Right renal pelvis (tissue), 4 donors: Measurements from ENCODE around the gene ACOT7. TPM values are rescaled to one million over a fixed set of nuclear protein-coding genes. Genes with fewer than 3 reads are reported as not detected.
"Not testable (repeated sequence)": the region's sequence is repeated elsewhere in the genome, so short reads cannot be mapped to it uniquely, and the experiment has no call there.

Experiments used
- DNase-seq, 4 donors: peaks; one replicate each; pipeline ENCODE4 v3.0.0-alpha.2; 2013; ENCODE audit warnings: low read depth in 4 of 4, low spot score in 3 of 4, missing footprints in 1 of 4
- polyA plus RNA-seq, 4 donors: library from polyadenylated mRNA; unstranded; fragments of 120-200 nt; gene quantifications; one replicate each; pipeline ENCODE4 v1.2.1, GENCODE V29; 2013; ENCODE audit not compliant: insufficient read length in 4 of 4

ACOT7 gene
- polyA plus RNA-seq, 4 donors: 28.7 to 35.0 (median 31.5) TPM

DNA sequence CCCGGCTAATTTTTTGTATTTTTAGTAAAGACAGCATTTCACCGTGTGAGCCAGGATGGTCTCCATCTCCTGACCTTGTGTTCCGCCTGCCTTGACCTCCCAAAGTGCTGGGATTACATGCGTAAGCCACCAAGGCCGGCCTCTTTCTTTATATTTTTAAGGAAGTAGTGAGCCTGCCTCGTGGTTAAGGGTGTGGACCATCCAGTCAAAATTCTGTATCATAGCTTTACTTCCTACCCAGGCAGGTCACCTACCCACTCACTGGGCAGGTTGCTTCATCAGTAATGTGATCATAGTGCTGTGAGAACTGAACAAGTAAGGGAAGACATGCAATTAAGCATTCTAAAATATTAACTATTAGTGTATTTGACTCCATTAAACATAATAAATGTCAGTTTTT is 8.1 kb upstream of the ACOT7 start:
- no peak for DNase-seq

DNA sequence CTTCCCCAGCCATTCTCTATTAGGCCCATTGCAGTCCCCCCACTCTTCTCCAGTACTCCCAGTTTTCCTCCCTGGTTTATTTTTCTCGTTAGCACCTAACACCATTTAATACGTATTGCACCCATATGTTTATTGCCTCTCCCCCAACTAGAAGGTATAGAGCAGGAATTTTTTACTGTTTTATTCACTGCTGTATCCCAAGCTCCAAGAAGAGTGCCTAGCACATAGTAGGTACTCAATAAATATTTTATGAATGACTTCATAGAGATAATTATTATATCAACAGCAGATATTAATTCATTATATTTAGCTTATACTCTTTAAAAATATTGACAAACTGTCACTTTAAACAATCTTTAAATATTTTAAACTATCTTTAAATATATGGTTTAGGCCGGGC is 5.7 kb upstream of the ACOT7 start:
- DNase-seq: no peak

DNA sequence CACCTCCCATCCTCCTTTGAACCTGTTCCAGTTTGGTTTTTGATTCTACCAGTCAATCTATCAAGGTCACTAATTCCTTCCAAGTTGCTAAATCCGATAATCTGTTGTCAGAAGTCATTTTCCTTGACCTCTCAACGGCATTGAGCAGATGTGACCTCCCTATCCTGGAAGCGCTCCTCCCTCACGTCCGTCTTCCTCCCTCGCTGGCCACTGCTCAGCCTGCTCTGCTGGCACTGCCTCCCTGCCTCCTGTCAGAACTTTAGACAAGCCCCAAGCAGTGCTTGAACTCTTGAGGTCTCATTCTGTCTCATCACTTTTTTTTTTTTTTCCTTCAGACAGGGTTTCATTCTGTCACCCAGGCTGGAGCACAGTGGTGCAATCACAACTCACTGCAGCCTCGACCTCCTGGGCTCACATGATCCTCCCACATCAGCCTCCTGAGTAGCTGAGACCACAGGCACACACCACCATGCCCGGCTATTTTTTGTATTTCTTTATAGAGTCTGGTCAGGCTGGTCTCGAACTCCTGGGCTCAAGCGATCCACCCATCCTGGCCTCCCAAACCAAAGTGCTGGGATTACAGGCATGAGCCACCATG is 4.4 kb upstream of the ACOT7 start:
- DNase-seq: no peak

DNA sequence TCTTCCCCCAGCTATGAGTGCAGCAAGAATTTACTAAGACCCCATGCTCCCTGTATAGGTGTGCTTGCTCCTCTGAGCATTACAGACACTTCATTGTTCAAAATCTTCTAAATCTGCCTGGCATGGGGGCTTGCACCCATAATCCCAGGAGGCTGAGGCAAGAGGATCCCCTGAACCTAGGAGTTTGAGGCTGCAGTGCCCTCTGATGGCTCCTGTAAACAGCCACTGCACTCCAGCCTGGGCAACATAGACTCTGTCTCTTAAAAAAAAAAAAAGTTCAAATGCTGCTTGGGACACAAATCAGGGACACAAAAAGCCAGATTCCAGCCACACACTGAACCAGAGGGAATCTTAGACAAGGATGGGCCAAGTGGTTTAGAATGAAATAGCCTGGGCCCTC is 3.4 kb upstream of the ACOT7 start:
- DNase-seq: no peak

DNA sequence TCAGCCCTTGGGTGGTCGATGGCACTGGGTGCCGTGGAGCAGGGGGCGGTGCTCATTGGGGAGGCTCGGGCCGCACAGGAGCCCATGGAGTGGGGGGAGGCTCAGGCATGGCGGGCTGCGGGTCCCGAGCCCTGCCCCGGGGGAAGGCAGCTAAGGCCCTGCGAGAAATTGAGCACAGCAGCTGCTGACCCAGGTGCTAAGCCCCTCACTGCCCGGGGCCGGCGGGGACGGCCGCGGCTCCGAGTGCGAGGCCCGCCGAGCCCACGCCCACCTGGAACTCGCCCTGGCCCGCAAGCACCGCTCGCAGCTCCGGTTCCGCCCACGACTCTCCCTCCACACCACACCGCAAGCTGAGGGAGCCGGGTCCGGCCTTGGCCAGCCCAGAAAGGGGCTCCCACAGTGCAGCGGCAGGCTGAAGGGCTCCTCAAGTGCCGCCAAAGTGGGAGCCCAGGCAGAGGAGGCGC is 2.2 kb upstream of the ACOT7 start:
- DNase-seq: not testable (repeated sequence)

DNA sequence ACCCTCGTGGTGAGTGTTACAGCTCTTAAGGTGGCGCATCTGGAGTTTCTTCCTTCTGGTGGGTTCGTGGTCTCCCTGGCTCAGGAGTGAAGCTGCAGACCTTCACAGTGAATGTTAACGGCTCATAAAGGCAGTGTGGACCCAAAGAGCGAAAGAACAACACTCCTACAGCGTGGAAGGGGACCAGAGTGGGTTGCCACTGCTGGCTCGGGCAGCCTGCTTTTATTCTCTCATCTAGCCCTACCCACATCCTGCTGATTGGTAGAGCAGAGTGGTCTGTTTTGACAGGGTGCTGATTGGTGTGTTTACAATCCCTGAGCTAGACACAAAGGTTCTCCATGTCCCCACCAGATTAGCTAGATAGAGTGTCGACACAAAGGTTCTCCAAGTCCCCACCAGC is 1.6 kb upstream of the ACOT7 start:
- DNase-seq: not testable (repeated sequence)

DNA sequence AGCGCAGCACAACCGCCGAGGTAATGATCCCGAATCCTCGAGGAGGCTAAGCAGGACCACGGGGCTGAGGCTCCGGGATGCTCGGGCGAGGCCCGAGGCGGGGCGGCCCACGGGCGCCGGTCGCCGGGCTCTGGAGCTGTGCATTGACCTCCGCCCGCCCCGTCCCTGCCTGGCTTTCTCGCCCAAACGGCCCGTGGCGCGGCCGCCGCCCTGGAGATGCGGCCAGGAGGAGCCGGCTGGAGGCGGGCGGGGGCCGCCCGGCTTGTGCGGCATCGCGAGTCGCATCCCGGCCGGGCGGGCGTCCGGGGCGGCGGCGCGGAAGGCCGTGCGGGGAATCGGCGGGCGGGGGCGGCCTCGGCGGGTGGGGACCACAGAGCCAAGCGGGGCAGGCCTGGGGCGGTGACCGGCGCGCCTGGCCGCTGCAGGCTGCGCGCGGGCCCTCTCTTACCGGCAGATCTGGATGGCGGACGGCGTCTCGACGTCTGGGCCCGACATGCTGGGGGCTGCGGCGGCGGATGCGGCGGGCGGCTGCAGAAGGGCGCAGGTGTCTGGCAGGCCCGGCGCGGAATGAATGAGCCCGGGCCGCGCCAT is 663 bp downstream of the ACOT7 start:
- no peak for DNase-seq

DNA sequence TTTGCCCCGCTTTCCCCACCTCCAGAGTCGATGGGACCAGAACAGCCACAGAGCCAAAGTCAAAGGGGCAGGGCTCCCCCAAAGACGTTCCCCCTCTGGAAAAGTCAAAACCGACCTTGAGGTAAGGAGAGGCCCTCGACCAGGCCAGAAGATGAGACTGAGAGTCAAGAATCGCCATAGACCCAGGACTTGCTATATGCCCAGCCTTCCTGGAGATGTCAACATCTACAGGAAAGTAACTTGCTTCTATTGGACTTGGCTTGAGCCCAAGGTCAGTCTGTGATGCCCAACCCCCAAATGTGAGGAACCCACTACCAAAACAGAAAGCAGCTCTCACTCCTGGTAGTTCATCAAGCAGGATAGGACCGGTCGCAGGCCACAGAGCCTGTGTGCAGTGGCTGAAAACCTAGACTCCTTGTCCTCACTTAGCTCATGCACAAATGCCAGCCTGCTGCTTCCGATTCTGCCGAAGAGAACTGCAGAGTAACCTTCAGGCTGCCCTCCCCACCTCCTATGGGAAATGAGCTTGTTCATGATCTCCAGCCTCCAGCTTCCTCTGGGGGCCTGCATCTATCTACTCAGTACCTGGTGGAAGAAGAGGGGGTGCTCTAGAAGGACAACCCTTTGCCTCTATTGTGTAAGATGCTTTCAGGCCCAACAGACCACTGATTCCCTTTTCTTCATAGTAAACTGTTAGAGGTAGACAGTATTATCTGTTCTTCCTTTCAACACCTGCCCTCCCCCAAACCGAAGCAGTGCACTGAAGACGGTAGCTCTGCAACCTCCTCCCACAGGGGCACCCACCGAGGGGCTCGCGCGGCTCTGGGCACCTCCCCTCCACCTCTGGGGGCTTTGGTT is 1.4 kb downstream of the ACOT7 start:
- DNase-seq: no peak

DNA sequence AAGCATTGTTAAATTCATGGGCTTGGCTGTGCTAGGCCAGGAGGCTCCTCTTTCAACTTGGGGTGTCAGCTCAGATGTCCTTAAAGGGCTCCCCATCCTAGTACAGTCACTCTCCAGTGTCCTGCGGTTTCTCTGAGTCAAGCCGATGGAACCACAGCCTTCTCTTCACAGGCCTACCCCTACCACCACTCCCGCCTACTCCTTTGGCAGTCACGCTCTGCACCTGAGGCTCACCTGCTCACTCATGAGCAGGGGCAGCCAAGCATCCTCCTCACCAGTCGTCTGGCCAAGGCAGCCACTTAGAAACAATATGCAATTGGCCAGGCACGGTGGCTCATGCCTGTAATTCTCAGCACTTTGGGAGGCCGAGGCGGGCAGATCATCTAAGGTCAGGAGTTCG is 3.6 kb downstream of the ACOT7 start:
- DNase-seq: no peak

DNA sequence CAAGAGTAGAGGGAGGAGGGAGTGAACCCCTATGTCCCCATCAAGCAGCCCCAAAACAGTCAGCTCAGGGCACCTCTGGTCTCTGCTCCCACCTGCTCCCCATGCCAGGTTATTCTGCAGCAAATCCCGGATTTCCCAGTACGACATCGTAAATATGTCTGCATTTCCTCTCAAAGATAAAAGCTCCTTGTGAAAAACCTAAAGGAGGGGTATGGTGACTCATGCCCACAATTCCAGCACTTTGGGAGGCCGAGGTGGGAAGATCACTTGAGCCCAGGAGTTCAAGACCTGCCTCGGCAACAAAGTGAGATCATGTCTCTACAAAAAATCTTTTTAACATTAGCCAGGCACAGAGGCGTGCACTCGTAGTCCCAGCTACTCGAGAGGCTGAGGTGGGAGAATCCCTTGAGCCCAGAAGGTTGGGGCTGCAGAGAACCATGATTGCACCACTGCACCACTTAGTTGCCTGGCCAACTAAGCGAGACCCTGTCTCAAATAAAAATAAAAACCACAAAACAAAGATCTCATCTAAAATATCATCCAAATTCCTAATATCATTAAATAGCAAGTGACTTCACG is 7.1 kb downstream of the ACOT7 start:
- DNase-seq: no peak

DNA sequence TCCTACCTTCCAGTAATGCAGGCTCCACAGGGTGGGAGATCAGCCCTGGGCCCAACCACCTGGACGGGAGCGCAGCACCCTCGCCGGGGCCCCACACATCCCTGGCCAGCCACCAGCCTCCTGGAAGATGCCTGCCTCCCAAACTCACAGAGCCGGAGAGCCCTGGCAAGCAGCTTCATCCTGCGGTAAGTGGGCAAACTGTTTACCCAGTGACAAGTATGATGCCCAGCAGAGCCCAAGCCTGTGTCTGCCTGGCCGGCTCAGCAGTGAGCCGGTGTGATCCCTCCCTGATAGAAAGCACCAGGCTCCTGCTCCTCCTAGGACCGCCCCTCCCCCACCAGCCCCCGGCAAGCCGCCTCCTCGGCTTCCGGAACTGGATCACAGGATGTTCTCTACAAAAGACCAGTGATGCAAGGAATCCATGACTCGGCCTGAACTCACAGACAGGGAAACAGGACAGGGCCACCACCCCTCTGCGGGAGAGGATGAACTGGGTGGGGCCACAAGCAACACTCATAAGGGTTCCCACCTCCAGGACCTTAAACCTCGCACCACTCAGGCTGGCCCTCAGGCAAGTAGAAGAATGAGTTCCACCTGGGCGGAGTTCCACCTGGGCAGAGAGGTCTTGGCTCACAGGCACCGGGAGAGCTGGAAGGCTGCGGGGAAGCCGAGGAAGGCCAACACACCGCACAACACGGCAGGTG is 7.9 kb downstream of the ACOT7 start:
- DNase-seq: no peak

DNA sequence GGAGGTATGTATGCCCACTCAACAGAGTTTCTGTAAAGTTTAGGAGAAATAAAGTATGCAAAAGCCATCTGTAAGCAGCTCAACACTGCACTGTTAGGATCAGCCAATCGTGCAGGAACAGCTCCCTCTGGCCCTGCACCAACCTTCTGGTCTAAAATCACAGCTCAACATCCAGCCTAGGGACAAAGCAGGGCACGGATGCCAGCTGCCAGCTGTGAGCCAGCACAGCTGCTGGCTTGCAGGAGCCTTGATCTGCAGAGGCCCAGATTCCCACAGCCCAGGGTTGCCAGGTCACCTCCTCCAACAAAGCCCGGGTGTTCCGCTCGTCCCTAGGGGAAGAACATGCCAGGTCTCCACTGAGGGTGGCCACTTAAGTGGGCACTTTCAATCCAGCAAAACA is 8.6 kb downstream of the ACOT7 start:
- no peak for DNase-seq

DNA sequence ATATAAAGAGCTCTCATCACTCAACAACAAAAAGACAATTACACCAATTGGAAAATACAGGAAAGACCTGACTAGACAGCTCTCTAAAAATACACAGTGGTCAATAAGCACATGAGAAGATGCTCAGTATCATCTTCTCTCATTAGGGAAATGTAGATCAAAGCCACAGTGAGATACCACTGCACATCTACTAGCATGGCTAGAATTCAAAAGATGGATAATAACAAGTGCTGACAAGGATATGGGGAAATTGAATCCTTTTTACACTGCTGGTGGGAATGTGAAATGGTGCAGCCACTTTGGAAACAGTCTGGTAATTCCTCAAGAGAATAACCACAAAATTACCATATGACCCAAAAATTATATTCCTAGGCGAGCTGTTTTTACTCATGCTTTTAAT is 9.4 kb downstream of the ACOT7 start:
- DNase-seq: no peak

DNA sequence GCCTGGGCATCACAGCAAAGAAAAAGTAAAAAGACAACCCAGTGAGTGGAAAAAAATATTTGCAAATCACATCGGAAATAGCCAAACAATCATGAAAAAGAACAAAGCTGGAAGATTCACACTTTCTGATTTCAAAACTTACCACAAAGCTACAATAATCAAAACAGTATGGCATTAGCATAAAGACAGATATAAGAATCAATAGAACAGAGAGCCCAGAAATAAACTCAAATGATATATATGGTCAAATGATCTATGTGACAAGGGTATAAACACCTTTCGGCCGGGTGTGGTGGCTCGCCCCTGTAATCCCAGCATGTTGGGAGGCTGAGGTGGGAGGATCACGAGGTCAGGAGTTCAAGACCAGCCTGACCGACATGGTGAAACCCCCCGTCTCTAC is 13.5 kb downstream of the ACOT7 start:
- no peak for DNase-seq

DNA sequence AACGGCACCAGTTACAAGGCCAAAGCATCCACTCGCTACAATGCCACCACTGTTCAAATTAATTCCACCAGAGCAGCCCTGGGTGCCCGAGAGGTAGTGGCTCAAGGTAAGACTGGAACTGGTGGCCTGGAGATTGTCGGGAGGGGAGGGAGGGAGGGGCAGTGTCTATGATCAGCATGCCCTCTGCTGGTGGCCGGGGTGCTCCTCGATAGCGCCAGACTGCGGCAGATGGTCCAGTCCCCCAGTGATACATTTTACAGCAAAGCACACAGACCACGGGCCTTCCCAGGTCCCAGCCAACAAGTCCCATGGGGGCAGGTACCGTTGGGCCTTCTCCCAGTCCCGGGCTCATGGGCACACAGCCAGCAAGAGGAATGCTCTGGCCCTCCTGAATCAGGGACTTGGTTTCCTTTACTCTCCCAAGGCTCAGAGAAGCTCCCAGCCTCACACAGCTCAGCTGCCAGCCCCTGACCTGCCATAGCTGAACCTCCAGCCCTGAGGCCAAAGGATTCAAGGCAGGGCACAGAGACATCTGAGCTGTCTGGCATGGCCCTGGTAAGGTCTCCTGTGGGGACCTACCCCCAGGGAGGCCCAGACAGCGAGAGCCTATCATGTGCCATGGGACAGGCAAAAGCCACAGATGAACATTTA is 15.3 kb downstream of the ACOT7 start:
- DNase-seq: no peak

DNA sequence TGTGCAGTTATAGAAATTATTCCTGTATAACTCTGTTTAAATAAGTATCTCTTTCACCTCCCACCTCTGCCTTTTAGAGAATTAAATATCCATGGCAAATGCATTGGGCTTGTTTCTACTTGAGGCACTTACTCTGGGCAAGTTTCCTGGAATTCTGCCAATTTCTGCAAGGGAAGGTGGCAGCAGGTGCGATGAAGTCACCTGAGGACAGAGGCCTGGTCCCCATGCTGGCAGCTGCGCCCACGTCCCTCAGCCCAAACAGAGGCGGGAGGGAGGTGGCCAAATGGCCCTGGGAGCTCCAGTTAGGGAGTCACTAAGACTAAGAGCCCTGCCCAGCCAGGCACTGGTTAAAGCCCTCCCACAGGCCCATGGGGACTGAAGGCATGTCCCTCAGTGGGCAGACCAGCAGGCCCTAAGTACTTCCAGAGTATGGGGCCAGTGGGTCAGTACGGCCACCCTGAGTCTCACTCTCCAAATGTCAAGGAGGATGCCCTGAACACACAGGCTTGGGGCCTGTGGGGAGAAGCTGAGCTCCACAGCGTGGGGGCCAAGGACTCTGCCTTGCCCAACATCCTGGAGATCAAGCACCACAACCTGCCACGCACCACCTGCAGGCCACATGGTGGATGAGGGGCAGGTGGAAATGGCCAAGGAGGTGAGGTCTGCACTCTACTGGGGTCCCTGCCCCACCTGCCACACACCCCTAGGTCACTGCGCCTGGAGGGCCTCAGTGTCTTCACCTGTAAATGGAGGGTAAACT is 19.4 kb downstream of the ACOT7 start:
- no peak for DNase-seq

DNA sequence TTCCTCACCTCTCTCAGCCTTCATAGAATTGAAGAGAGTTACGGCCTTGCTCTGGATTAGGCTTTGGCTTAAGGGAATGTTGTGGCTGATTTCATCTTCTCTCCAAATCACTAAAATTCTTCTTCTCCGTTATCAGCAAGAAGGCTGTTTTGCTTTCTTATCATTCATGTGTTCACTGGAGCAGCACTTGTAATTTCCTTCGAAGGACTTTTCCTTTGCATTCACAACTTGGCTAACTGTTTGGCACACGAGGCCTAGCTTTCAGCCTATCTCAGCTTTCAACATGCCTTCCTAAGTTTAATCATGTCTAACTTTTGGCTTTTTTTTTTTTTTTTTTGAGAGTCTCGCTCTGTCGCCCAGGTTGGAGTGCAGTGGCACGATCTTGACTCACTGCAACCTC is 21.3 kb downstream of the ACOT7 start:
- DNase-seq: not testable (repeated sequence)

DNA sequence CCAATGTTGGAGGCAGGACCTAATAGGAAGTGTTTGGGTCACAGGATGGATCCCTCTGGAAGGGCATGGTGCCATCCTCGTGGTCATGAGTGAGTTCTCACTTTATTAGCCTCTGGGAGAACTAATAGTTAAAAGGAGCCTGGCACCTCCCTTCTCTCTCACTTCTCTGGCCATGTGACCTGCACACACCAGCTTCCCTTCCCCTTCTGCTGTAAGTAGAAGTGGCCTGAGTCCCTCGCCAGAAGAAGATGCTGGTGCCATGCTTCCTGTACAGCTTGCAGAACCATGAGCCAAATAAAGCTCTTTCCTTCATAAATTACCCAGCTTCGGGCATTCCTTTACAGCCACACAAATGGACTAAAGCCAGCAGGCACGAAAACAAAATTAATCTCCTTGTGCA is 23.6 kb downstream of the ACOT7 start:
- DNase-seq: no peak

DNA sequence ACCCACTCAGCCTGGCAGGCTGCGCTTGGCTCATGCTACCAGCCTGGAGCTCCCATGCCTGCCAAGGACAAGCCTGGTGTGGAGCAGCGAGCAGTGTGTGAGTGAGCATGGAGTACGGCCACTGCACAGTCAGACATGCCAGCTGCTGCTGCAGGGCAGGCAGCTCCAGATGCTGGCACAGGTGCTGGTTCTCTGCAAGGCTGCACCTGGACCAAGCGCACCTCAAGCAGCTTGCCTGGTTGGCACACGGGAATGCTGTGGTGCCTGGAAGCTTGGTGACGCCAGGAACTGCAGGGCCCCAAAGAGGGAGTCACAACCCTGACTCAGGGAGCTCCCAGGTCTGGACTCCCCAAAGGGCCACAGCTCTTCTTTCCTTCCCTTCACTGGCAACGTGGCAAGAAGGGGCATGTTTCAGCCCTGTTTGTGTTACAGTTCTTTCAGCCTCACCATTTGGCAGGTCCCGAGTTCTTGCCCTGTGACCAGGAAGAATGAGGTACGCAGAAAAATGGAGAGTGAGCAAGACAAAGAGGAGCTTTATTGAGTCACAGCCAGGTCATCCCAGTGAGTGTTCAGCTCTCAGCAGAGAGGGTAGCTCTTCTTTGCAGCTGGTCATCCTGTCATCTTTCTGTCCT is 26.1 kb downstream of the ACOT7 start:
- no peak for DNase-seq
